Neural progenitor cell (in vitro differentiated cells): ENCODE data around the gene TYR. TPM values are rescaled to one million over a fixed set of nuclear protein-coding genes. Genes with fewer than 3 reads are reported as not detected.

Source experiments
- DNase-seq: peaks from one replicate; pipeline ENCODE4 v3.0.0-alpha.2; 2016; ENCODE audit warnings: low spot score
- H2AFZ ChIP-seq: fragments of 200-600 bp; sonication (generic); replicated peaks from 2 replicates; pipeline ENCODE4 v1.6.1; 2016; ENCODE audit warnings: antibody characterized with exemption
- H3F3A ChIP-seq: fragments of 200-600 bp; sonication (generic); 2 replicates; pipeline ENCODE4 v1.6.1; 2016; ENCODE audit warnings: antibody characterized with exemption, low read depth
- H3K27ac ChIP-seq: fragments of 200-600 bp; sonication (generic); 2 replicates; pipeline ENCODE4 v1.5.1; 2016; ENCODE audit warnings: mild to moderate bottlenecking
- H3K27me3 ChIP-seq: fragments of 200-600 bp; sonication (generic); 2 replicates; pipeline ENCODE4 v1.6.1; 2016; ENCODE audit warnings: mild to moderate bottlenecking, moderate library complexity
- H3K36me3 ChIP-seq: fragments of 200-600 bp; sonication (generic); 2 replicates; pipeline ENCODE4 v1.5.1; 2016
- H3K4me1 ChIP-seq: fragments of 200-600 bp; sonication (generic); 2 replicates; pipeline ENCODE4 v1.6.1; 2016; ENCODE audit warnings: mixed run types
- H3K4me2 ChIP-seq: fragments of 200-600 bp; sonication (generic); 2 replicates; pipeline ENCODE4 v1.6.1; 2016
- H3K4me3 ChIP-seq: fragments of 200-600 bp; sonication (generic); 2 replicates; pipeline ENCODE4 v1.5.1; 2016
- H3K79me2 ChIP-seq: fragments of 200-600 bp; sonication (generic); 2 replicates; pipeline ENCODE4 v1.6.1; 2016; ENCODE audit warnings: low read depth
- H3K9ac ChIP-seq: fragments of 200-600 bp; sonication (generic); 2 replicates; pipeline ENCODE4 v1.6.1; 2016
- H3K9me3 ChIP-seq: fragments of 200-600 bp; sonication (generic); 2 replicates; pipeline ENCODE4 v1.5.1; 2016; ENCODE audit warnings: low read depth
- H4K20me1 ChIP-seq: fragments of 200-600 bp; sonication (generic); 2 replicates; pipeline ENCODE4 v1.6.1; 2016; ENCODE audit warnings: low read depth
- H3K27ac Mint-ChIP-seq: 3 replicates; pipeline ENCODE4 v1.8.0; 2021; ENCODE audit warnings: mixed read lengths
- H3K27me3 Mint-ChIP-seq: 2 replicates; pipeline ENCODE4 v1.8.0; 2022; ENCODE audit warnings: low read depth, mild to moderate bottlenecking, inconsistent platforms, moderate library complexity, mixed read lengths; ENCODE audit not compliant: insufficient read depth
- H3K36me3 Mint-ChIP-seq: 3 replicates; pipeline ENCODE4 v1.8.0; 2021; ENCODE audit warnings: mixed read lengths
- H3K4me1 Mint-ChIP-seq: 3 replicates; pipeline ENCODE4 v1.8.0; 2021; ENCODE audit warnings: mixed read lengths
- H3K4me3 Mint-ChIP-seq: 3 replicates; pipeline ENCODE4 v1.8.0; 2021; ENCODE audit warnings: mild to moderate bottlenecking, moderate library complexity, mixed read lengths
- H3K9me3 Mint-ChIP-seq: 3 replicates; pipeline ENCODE4 v1.8.0; 2020; ENCODE audit warnings: mixed read lengths
- CTCF ChIP-seq: fragments of 200-600 bp; sonication (generic); IDR thresholded peaks from 2 replicates; pipeline ENCODE4 v1.5.1; 2017; ENCODE audit warnings: antibody characterized with exemption, mild to moderate bottlenecking
- EZH2 ChIP-seq: fragments of 200-600 bp; sonication (generic); IDR thresholded peaks from 2 replicates; pipeline ENCODE4 v1.6.1; 2017; ENCODE audit warnings: antibody characterized with exemption, mild to moderate bottlenecking, moderate library complexity
- EZH2phosphoT487 ChIP-seq: fragments of 200-600 bp; sonication (generic); IDR thresholded peaks from 2 replicates; pipeline ENCODE4 v1.6.1; 2017; ENCODE audit warnings: antibody characterized with exemption
- total RNA-seq: library from RNA; depleted of rRNA; stranded (reverse); fragments of >200 nt; gene quantifications from 2 replicates; pipeline ENCODE4 v1.2.3, GENCODE V29; 2015; ENCODE audit warnings: low replicate concordance

Gene TYR
- total RNA-seq, 1 donor from 2014 or later = not detected

GRCh38 chr11:89175796-89176195, 1.9 kb upstream of the TYR start:
- no peak overlapping the region for H3K4me2 ChIP-seq
- no peaks in the 10 kb centered on the region for H3K36me3 Mint-ChIP-seq
- peak; percentile 21 for DNase-seq

GRCh38 chr11:89176938-89177337, 737 bp upstream of the TYR start:
- Histone ChIP-seq H3K9ac (no peak overlapping the region), H3K36me3 (no peaks in the 10 kb centered on the region), H3K27me3 (no peaks in the 10 kb centered on the region), H3F3A (no peaks in the 10 kb centered on the region), H2AFZ (no peak overlapping the region), H3K27ac (no peak overlapping the region), H3K4me1 (peaks cover 7% of the 10 kb centered on the region), H3K79me2 (no peaks in the 10 kb centered on the region), H3K4me2 (no peak overlapping the region), H3K4me3 (no peak overlapping the region), H4K20me1 (no peaks in the 10 kb centered on the region), H3K9me3 (no peaks in the 10 kb centered on the region)
- DNase-seq = no peak
- Mint-ChIP-seq H3K36me3 (no peaks in the 10 kb centered on the region), H3K4me3 (no peak overlapping the region), H3K27me3 (peaks cover 3% of the 10 kb centered on the region), H3K27ac (no peak overlapping the region), H3K9me3 (no peaks in the 10 kb centered on the region), H3K4me1 (peaks cover 18% of the 10 kb centered on the region)
- TF ChIP-seq EZH2 (no peak), EZH2phosphoT487 (no peak), CTCF (no peak)

More at GRCh38 chr11:89175796-89176195, 1.9 kb upstream of the TYR start:
- peak overlapping the region; percentile 40 for H3K27ac Mint-ChIP-seq
- Histone ChIP-seq H2AFZ (peak overlapping the region; percentile 65), H3K27ac (no peak overlapping the region), H3K36me3 (no peaks in the 10 kb centered on the region), H3K9me3 (no peaks in the 10 kb centered on the region), H3F3A (no peaks in the 10 kb centered on the region), H3K4me3 (no peak overlapping the region), H3K4me1 (peaks cover 7% of the 10 kb centered on the region), H3K9ac (no peak overlapping the region), H3K27me3 (no peaks in the 10 kb centered on the region), H4K20me1 (no peaks in the 10 kb centered on the region), H3K79me2 (no peaks in the 10 kb centered on the region)
- TF ChIP-seq EZH2 (no peak), EZH2phosphoT487 (no peak), CTCF (no peak)
- no peak overlapping the region for H3K4me3 Mint-ChIP-seq
- peaks cover 3% of the 10 kb centered on the region for H3K27me3 Mint-ChIP-seq
- no peaks in the 10 kb centered on the region for H3K9me3 Mint-ChIP-seq
- H3K4me1 Mint-ChIP-seq = peaks cover 16% of the 10 kb centered on the region

- H3K27ac Mint-ChIP-seq = no peak overlapping the region
- Histone ChIP-seq H3K4me1 (peaks cover 2% of the 10 kb centered on the region), H3K4me3 (no peak overlapping the region), H3K9me3 (no peaks in the 10 kb centered on the region), H4K20me1 (no peaks in the 10 kb centered on the region), H3F3A (no peaks in the 10 kb centered on the region), H3K27me3 (no peaks in the 10 kb centered on the region), H3K4me2 (no peak overlapping the region), H2AFZ (no peak overlapping the region), H3K9ac (no peak overlapping the region), H3K79me2 (no peaks in the 10 kb centered on the region), H3K27ac (no peak overlapping the region), H3K36me3 (no peaks in the 10 kb centered on the region)
- no peaks in the 10 kb centered on the region for H3K9me3 Mint-ChIP-seq
- DNase-seq = no peak
- peaks cover 3% of the 10 kb centered on the region for H3K27me3 Mint-ChIP-seq
- H3K4me1 Mint-ChIP-seq = peaks cover 27% of the 10 kb centered on the region
- TF ChIP-seq EZH2 (no peak), CTCF (no peak), EZH2phosphoT487 (no peak)
- H3K36me3 Mint-ChIP-seq = no peaks in the 10 kb centered on the region
- no peak overlapping the region for H3K4me3 Mint-ChIP-seq
Observed at GRCh38 chr11:89181111-89181510, 3.4 kb downstream of the TYR start.
